Endothelial cell of umbilical vein (primary cell): ENCODE measurements around the gene AKT3. TPM values are rescaled to one million over a fixed set of nuclear protein-coding genes. Genes with fewer than 3 reads are reported as not detected.

Experiments
- BruUV-seq: library from RNA; stranded (reverse); fragments of 400-500 nt; replicated peaks from 2 replicates; lab custom pipeline; 2021; lab: Mats Ljungman, UMichigan
- CTCF ChIA-PET: fragments of 300-600, 350-600 bp; sonication (Branson Sonifier 250); formaldehyde crosslinking; loops from one replicate; lab custom pipeline; 2021; ENCODE audit warnings: antibody characterized with exemption, inconsistent platforms; lab: Charles Lee
- POLR2A ChIA-PET: fragments of 300-600, 350-600 bp; sonication (Branson Sonifier 250); formaldehyde crosslinking; loops from one replicate; lab custom pipeline; 2021; ENCODE audit warnings: antibody characterized with exemption, inconsistent platforms; lab: Charles Lee
- DNase-seq: peaks from one replicate; pipeline ENCODE4 v3.0.0-alpha.2; 2011; ENCODE audit warnings: low read depth, low spot score
- FAIRE-seq: peaks from 2 replicates; lab custom pipeline; 2011; peaks lifted over from hg19 to GRCh38; lab: Jason Lieb, UNC
- H2AFZ ChIP-seq: 2 replicates; pipeline ENCODE4 v1.6.0; 2012; ENCODE audit warnings: low read depth, low read length, control low read depth, inconsistent platforms
- H3K27ac ChIP-seq: 2 replicates; pipeline ENCODE4 v1.5.1; 2011; ENCODE audit warnings: low read depth, mild to moderate bottlenecking, control low read depth, low read length, moderate library complexity; ENCODE audit not compliant: insufficient read depth
- H3K27me3 ChIP-seq, 2 experiments: 2 replicates each; pipeline versions ENCODE4 v1.6.0 to v1.6.1; 2011; ENCODE audit warnings: low read length in 2 of 2, mixed read lengths in 1 of 2; ENCODE audit not compliant: control insufficient read depth in 2 of 2, insufficient read depth in 2 of 2
- H3K36me3 ChIP-seq, 2 experiments: 2 replicates in 1 of 2; 3 replicates in 1 of 2; pipeline ENCODE4 v1.5.1; 2011; ENCODE audit warnings: low read length in 2 of 2, mild to moderate bottlenecking in 1 of 2, moderate library complexity in 1 of 2; ENCODE audit not compliant: control insufficient read depth in 2 of 2, insufficient read depth in 2 of 2; ENCODE audit errors: extremely low read depth in 1 of 2
- H3K4me1 ChIP-seq: 3 replicates; pipeline ENCODE4 v1.5.1; 2011; ENCODE audit warnings: mild to moderate bottlenecking, low read length; ENCODE audit not compliant: control insufficient read depth, insufficient read depth; ENCODE audit errors: extremely low read depth
- H3K4me2 ChIP-seq: 2 replicates; pipeline ENCODE4 v1.6.1; 2011; ENCODE audit warnings: low read length, control low read depth, mixed read lengths; ENCODE audit not compliant: insufficient read depth
- H3K4me3 ChIP-seq, 3 experiments: fragments of 200-600 bp in 1 of 3; sonication (generic), shearing (Covaris generic) in 1 of 3; replicated peaks in 1 of 3; 2 replicates each; pipeline ENCODE4 v1.5.1; 2011 to 2016; ENCODE audit warnings: control low read depth in 3 of 3, low read length in 3 of 3, mild to moderate bottlenecking in 2 of 3, inconsistent platforms in 1 of 3, low read depth in 1 of 3, moderate library complexity in 1 of 3; ENCODE audit not compliant: insufficient read depth in 1 of 3
- H3K79me2 ChIP-seq: 2 replicates; pipeline ENCODE4 v1.6.0; 2012; ENCODE audit warnings: low read length, inconsistent platforms; ENCODE audit not compliant: control insufficient read depth, insufficient read depth
- H3K9ac ChIP-seq: replicated peaks from 2 replicates; pipeline ENCODE3; 2011; ENCODE audit warnings: low read length, control low read depth; ENCODE audit not compliant: insufficient read depth; ENCODE audit errors: extremely low read depth
- H3K9me1 ChIP-seq: replicated peaks from 3 replicates; pipeline ENCODE4 v1.6.0; 2011; ENCODE audit warnings: mild to moderate bottlenecking, low read length; ENCODE audit not compliant: control insufficient read depth, insufficient read depth; ENCODE audit errors: extremely low read depth
- H3K9me3 ChIP-seq: replicated peaks from 2 replicates; pipeline ENCODE4 v1.5.1; 2012; ENCODE audit warnings: low read length, inconsistent platforms; ENCODE audit not compliant: control insufficient read depth, insufficient read depth
- H4K20me1 ChIP-seq: replicated peaks from 2 replicates; pipeline ENCODE3; 2011; ENCODE audit warnings: mild to moderate bottlenecking, low read length; ENCODE audit not compliant: control insufficient read depth, insufficient read depth; ENCODE audit errors: extremely low read depth
- CTCF ChIP-seq, 2 donors: IDR thresholded peaks; 1 replicate in 1 of 2; 2 replicates in 1 of 2; pipeline ENCODE4 v1.5.1; 2011; ENCODE audit warnings: low read length in 2 of 2, mild to moderate bottlenecking in 2 of 2, moderate library complexity in 2 of 2, control low read depth in 1 of 2, inconsistent platforms in 1 of 2, low read depth in 1 of 2; ENCODE audit not compliant: insufficient read depth in 1 of 2; ENCODE audit errors: extremely low read depth in 1 of 2
- EZH2 ChIP-seq: IDR thresholded peaks from 2 replicates; pipeline ENCODE4 v1.6.1; 2012; ENCODE audit warnings: borderline replicate concordance, low read depth, mild to moderate bottlenecking, moderate library complexity, low read length, inconsistent platforms; ENCODE audit not compliant: severe bottlenecking
- FOS ChIP-seq: IDR thresholded peaks from 2 replicates; pipeline ENCODE4 v1.6.1; 2011; ENCODE audit warnings: mild to moderate bottlenecking, low read length, moderate library complexity, borderline replicate concordance; ENCODE audit not compliant: insufficient read depth
- GATA2 ChIP-seq: IDR thresholded peaks from 2 replicates; pipeline ENCODE4 v1.7.0; 2011; ENCODE audit warnings: low read depth, mild to moderate bottlenecking, moderate library complexity, mixed read lengths, low read length; ENCODE audit not compliant: insufficient read length, insufficient read depth
- JUN ChIP-seq: IDR thresholded peaks from 2 replicates; pipeline ENCODE4 v1.6.1; 2011; ENCODE audit warnings: borderline replicate concordance, low read depth; ENCODE audit not compliant: insufficient read length, insufficient read depth
- MYC ChIP-seq: IDR thresholded peaks from one replicate; pipeline ENCODE4 v1.6.1; 2011; ENCODE audit warnings: mild to moderate bottlenecking, low read depth, low read length
- POLR2A ChIP-seq: IDR thresholded peaks from 2 replicates; pipeline ENCODE4 v1.6.1; 2012; ENCODE audit warnings: low read depth, mild to moderate bottlenecking, control low read depth, low read length
- POLR2AphosphoS5 ChIP-seq: IDR thresholded peaks from 2 replicates; pipeline ENCODE4 v1.6.1; 2012; ENCODE audit warnings: low read depth, mild to moderate bottlenecking, control low read depth, low read length, moderate library complexity; ENCODE audit not compliant: insufficient read depth
- dilution Hi-C: fragments of 300-500 bp; cut with MboI; formaldehyde crosslinking; loops from one replicate; pipeline ENCODE4 v1.15.0; 2019; ENCODE audit warnings: low sequenced_read_pairs; ENCODE audit not compliant: extremely low pct_ligation_motif_present
- intact Hi-C: fragments of 100-400 bp; cut with micrococcal nuclease; formaldehyde crosslinking; loops from one replicate; pipeline ENCODE4 v1.10.0; 2022
- polyA plus RNA-seq, 4 experiments: library from polyadenylated mRNA; depleted of rRNA in 3 of 4; stranded (reverse) in 3 of 4; unstranded in 1 of 4; fragments of >200 nt; gene quantifications; 2 replicates each; pipeline versions ENCODE4 v1.2.1 to v1.2.3, GENCODE V29; 2011 to 2012; ENCODE audit warnings: missing spikeins in 1 of 4
- total RNA-seq: library from RNA; stranded (reverse); gene quantifications from 2 replicates; pipeline ENCODE4 v1.2.3, GENCODE V29; 2021
- TF ChIP-seq, protein P1 (sequence below): IDR thresholded peaks from 2 replicates; pipeline ENCODE4 v1.6.1; 2011; ENCODE audit not compliant: insufficient read depth, insufficient read length

AKT3 gene
- total and polyA plus RNA-seq, 2 donors (not counting 3 experiments of a cell fraction or from before 2014, with no cell fraction given), result 20.6 to 97.1 TPM

DNA sequence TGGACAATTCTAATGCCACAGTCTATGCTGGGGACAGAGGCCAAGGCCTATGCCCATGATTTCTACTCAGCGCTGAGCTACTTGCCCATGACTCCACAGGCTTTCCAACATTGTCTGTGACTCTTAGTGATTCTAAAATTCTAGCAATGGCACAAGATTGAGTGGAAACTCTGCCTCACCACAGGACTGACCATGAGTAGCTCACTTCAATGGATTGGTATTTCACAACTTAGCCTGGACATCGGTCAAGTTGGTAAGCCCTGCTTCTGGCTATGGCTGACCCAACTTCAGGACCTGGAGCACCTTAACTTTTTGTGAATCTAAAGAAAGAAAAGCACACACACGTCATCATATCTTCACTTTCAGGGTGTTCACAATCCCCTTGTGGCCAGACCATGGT, 339.1 kb downstream of the AKT3 start:
- POLR2A ChIA-PET, result no interaction called here
- H3K27ac ChIP-seq, result no peak overlapping the region
- intact Hi-C loops, result no loop called here
- FAIRE-seq, result no peak
- H2AFZ ChIP-seq, result no peak overlapping the region
- no peaks in the 10 kb centered on the region for H3K4me1 ChIP-seq
- H3K36me3 ChIP-seq, result peaks cover 2 to 6% of the 10 kb centered on the region in 2 experiments
- BruUV-seq, result no TSS peak
- H3K9ac ChIP-seq, result no peak overlapping the region
- no peak overlapping the region for H3K4me2 ChIP-seq
- TF ChIP-seq JUN (no peak), CTCF (IDR thresholded peaks at IDR 0.05; ENCODE audit: extremely low read depth in 1 of 2, insufficient read depth in 1 of 2, low read depth in 1 of 2, low read length in 2 of 2) (no peak), FOS (no peak), EZH2 (no peak), POLR2A (no peak), POLR2AphosphoS5 (no peak), GATA2 (no peak), MYC (no peak)
- TF ChIP-seq, protein P1, sequence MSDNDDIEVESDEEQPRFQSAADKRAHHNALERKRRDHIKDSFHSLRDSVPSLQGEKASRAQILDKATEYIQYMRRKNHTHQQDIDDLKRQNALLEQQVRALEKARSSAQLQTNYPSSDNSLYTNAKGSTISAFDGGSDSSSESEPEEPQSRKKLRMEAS, result no peak
- no peaks in the 10 kb centered on the region for H3K9me1 ChIP-seq
- no peak for DNase-seq
- H3K27me3 ChIP-seq, result no peaks in the 10 kb centered on the region
- CTCF ChIA-PET, result no interaction called here
- no peaks in the 10 kb centered on the region for H4K20me1 ChIP-seq
- H3K4me3 ChIP-seq, result no peak overlapping the region
- no peaks in the 10 kb centered on the region for H3K9me3 ChIP-seq
- dilution Hi-C loops, result no loop called here
- no peaks in the 10 kb centered on the region for H3K79me2 ChIP-seq
